ENCODE data around the gene RPL18A.

DNA sequence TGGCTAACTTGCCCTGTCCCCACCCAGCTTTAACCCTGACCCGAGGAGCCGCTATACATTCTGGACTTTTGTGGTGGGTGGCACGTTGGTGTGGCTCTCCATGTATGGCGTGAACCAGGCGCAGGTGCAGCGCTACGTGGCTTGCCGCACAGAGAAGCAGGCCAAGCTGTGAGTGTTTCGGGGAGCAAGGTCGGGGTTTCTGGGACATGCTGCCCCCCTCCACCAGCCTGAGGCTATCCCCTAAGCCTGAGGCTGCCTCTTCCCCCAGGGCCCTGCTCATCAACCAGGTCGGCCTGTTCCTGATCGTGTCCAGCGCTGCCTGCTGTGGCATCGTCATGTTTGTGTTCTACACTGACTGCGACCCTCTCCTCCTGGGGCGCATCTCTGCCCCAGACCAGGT lies 18.0 kb downstream of the RPL18A start:
- TF ChIP-seq ZBTB8A (CRISPR knock-in tag; IDR thresholded peaks at IDR 0.05; ENCODE audit: borderline replicate concordance, low read depth) (no peak), POLR2AphosphoS5 (IDR thresholded peaks at IDR 0.05; ENCODE audit: low read depth, low read length) (no peak), CREM (IDR thresholded peaks at IDR 0.05) (no peak), CREM (CRISPR knock-in tag; IDR thresholded peaks at IDR 0.05) (no peak), TAF1 (CRISPR knock-in tag; IDR thresholded peaks at IDR 0.05) (no peak), KDM5B (CRISPR knock-in tag; IDR thresholded peaks at IDR 0.05; ENCODE audit: borderline replicate concordance) (no peak)
- TF ChIP-seq, protein P1, sequence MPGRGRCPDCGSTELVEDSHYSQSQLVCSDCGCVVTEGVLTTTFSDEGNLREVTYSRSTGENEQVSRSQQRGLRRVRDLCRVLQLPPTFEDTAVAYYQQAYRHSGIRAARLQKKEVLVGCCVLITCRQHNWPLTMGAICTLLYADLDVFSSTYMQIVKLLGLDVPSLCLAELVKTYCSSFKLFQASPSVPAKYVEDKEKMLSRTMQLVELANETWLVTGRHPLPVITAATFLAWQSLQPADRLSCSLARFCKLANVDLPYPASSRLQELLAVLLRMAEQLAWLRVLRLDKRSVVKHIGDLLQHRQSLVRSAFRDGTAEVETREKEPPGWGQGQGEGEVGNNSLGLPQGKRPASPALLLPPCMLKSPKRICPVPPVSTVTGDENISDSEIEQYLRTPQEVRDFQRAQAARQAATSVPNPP (CRISPR knock-in tag; IDR thresholded peaks at IDR 0.05) = no peak
- TF ChIP-seq, protein P2, sequence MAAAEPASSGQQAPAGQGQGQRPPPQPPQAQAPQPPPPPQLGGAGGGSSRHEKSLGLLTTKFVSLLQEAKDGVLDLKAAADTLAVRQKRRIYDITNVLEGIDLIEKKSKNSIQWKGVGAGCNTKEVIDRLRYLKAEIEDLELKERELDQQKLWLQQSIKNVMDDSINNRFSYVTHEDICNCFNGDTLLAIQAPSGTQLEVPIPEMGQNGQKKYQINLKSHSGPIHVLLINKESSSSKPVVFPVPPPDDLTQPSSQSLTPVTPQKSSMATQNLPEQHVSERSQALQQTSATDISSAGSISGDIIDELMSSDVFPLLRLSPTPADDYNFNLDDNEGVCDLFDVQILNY (CRISPR knock-in tag; conservative IDR thresholded peaks at IDR 0.05) = no peak

Measured in HepG2 (cell line).